HL-60 (cell line): Measurements from ENCODE around the gene PSMB10.

Experiments
- DNase-seq, 2 experiments: peaks; one replicate each; pipeline ENCODE4 v3.0.0-alpha.2; 2010 to 2020; ENCODE audit warnings: low read depth in 1 of 2, low spot score in 1 of 2
- H3K27ac ChIP-seq: fragments of 250-450 bp; sonication (Bioruptor Pico); replicated peaks from 2 replicates; pipeline ENCODE4 v1.5.1; 2020; ENCODE audit warnings: mild to moderate bottlenecking, moderate library complexity
- H3K27me3 ChIP-seq: fragments of 250-450 bp; sonication (Bioruptor Pico); 2 replicates; pipeline ENCODE4 v1.5.1; 2021; ENCODE audit warnings: mild to moderate bottlenecking, moderate library complexity; ENCODE audit not compliant: insufficient read depth, poor library complexity, severe bottlenecking
- H3K4me3 ChIP-seq: replicated peaks from 2 replicates; pipeline ENCODE4 v1.5.1; 2011; ENCODE audit warnings: mild to moderate bottlenecking, control low read depth, low read length; ENCODE audit not compliant: insufficient read depth
- CTCF ChIP-seq: IDR thresholded peaks from one replicate; pipeline ENCODE4 v1.5.1; 2011; ENCODE audit warnings: low read length, control low read depth, inconsistent platforms; ENCODE audit not compliant: insufficient read depth
- GABPA ChIP-seq: IDR thresholded peaks from 2 replicates; pipeline ENCODE4 v1.6.1; 2012; ENCODE audit warnings: low read depth
- POLR2AphosphoS5 ChIP-seq: IDR thresholded peaks from 2 replicates; pipeline ENCODE4 v1.6.1; 2012; ENCODE audit warnings: low read depth
- SPI1 ChIP-seq: IDR thresholded peaks from 2 replicates; pipeline ENCODE4 v1.6.1; 2012; ENCODE audit warnings: low read depth, mild to moderate bottlenecking, borderline replicate concordance
- TF ChIP-seq, protein P1 (sequence below): IDR thresholded peaks from 2 replicates; pipeline ENCODE4 v1.6.1; 2012; ENCODE audit warnings: low read depth; ENCODE audit not compliant: insufficient replicate concordance

PSMB10 gene

GRCh38 chr16:67962135-67962534, 25.5 kb upstream of the PSMB10 start:
- no peak overlapping the region for H3K4me3 ChIP-seq
- TF ChIP-seq GABPA (no peak), POLR2AphosphoS5 (no peak), CTCF (no peak), SPI1 (no peak)
- TF ChIP-seq, protein P1, sequence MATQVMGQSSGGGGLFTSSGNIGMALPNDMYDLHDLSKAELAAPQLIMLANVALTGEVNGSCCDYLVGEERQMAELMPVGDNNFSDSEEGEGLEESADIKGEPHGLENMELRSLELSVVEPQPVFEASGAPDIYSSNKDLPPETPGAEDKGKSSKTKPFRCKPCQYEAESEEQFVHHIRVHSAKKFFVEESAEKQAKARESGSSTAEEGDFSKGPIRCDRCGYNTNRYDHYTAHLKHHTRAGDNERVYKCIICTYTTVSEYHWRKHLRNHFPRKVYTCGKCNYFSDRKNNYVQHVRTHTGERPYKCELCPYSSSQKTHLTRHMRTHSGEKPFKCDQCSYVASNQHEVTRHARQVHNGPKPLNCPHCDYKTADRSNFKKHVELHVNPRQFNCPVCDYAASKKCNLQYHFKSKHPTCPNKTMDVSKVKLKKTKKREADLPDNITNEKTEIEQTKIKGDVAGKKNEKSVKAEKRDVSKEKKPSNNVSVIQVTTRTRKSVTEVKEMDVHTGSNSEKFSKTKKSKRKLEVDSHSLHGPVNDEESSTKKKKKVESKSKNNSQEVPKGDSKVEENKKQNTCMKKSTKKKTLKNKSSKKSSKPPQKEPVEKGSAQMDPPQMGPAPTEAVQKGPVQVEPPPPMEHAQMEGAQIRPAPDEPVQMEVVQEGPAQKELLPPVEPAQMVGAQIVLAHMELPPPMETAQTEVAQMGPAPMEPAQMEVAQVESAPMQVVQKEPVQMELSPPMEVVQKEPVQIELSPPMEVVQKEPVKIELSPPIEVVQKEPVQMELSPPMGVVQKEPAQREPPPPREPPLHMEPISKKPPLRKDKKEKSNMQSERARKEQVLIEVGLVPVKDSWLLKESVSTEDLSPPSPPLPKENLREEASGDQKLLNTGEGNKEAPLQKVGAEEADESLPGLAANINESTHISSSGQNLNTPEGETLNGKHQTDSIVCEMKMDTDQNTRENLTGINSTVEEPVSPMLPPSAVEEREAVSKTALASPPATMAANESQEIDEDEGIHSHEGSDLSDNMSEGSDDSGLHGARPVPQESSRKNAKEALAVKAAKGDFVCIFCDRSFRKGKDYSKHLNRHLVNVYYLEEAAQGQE = no peak
- H3K27me3 ChIP-seq = no peaks in the 10 kb centered on the region

DNA sequence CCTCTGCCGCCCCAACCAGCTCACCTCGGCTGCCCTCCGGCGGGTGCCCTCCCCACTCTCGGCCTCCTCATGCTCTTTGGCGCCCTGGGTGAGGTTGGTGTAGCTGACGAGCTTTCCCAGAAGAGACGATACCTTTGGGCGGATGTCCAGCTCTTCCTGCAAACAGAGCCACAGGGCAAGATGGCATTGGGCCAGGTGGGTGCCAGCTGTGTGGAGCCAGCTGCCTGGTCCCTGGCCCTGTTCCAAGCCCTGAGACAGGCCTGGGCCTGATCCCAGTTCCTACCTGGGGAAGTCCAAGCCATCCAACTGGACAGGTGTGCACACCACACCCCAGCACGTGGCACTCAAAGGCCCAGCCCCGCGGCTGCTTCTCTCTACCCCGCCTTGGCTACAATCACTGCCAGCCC, 24.9 kb upstream of the PSMB10 start:
- Histone ChIP-seq H3K27ac (no peak overlapping the region), H3K27me3 (no peaks in the 10 kb centered on the region), H3K4me3 (no peak overlapping the region)
- TF ChIP-seq, protein P1 = no peak
- TF ChIP-seq SPI1 = no peak
- no peak for TF ChIP-seq CTCF
- no peak for TF ChIP-seq GABPA
- no peak for TF ChIP-seq POLR2AphosphoS5
- no peak for DNase-seq

More at GRCh38 chr16:67962135-67962534, 25.5 kb upstream of the PSMB10 start:
- DNase-seq = no peak
- H3K27ac ChIP-seq = no peak overlapping the region

- H3K27me3 ChIP-seq = no peaks in the 10 kb centered on the region
- DNase-seq = no peak
- TF ChIP-seq CTCF (no peak), POLR2AphosphoS5 (no peak), SPI1 (no peak), GABPA (no peak)
- TF ChIP-seq, protein P1 = no peak
- no peak overlapping the region for H3K4me3 ChIP-seq
- no peak overlapping the region for H3K27ac ChIP-seq
Observed at GRCh38 chr16:67959536-67960329, 23.1 kb upstream of the PSMB10 start.
